HG03139 (cell line): ENCODE results near the gene REEP3.
A peak's percentile ranks its signal among the peaks of the same experiment; 100 is the strongest.
"Not testable (repeated sequence)": the region's sequence is repeated elsewhere in the genome, so short reads cannot be mapped to it uniquely, and the experiment has no call there.

Experiments
- ATAC-seq: cut with Tn5 transposase; IDR thresholded peaks from one replicate; pipeline ENCODE4 v1.9.1; 2021; ENCODE audit not compliant: unreplicated experiment

Gene REEP3

GRCh38 chr10:63520500-63521415 lies at the start of gene REEP3:
Gene REEP3, plus strand, starts transcription at chr10:63521401. Its CDS starts 145 bp downstream, at chr10:63521546.
- peak; percentile 76 for ATAC-seq

- no peak for ATAC-seq
Observed at GRCh38 chr10:63474488-63474887, 46.7 kb upstream of the REEP3 start.

GRCh38 chr10:63477927-63478326 lies 43.3 kb upstream of the REEP3 start:
- no peak for ATAC-seq

GRCh38 chr10:63478564-63478963 lies 42.6 kb upstream of the REEP3 start:
- no peak for ATAC-seq

GRCh38 chr10:63480237-63480636 lies 41.0 kb upstream of the REEP3 start:
- ATAC-seq, result no peak

- no peak for ATAC-seq
Observed at GRCh38 chr10:63481815-63482421, 39.3 kb upstream of the REEP3 start.

GRCh38 chr10:63483983-63484382 lies 37.2 kb upstream of the REEP3 start:
- ATAC-seq, result no peak

GRCh38 chr10:63487990-63488389 lies 33.2 kb upstream of the REEP3 start:
- no peak for ATAC-seq

GRCh38 chr10:63489838-63490237 lies 31.4 kb upstream of the REEP3 start:
- ATAC-seq, result no peak

- no peak for ATAC-seq
Observed at GRCh38 chr10:63491588-63492316, 29.4 kb upstream of the REEP3 start.

- not testable (repeated sequence) for ATAC-seq
Observed at GRCh38 chr10:63492317-63492690, 28.9 kb upstream of the REEP3 start.

GRCh38 chr10:63493004-63493403 lies 28.2 kb upstream of the REEP3 start:
- ATAC-seq, result no peak

GRCh38 chr10:63494951-63495350 lies 26.2 kb upstream of the REEP3 start:
- no peak for ATAC-seq

- no peak for ATAC-seq
Observed at GRCh38 chr10:63496561-63496960, 24.6 kb upstream of the REEP3 start.

- no peak for ATAC-seq
Observed at GRCh38 chr10:63497321-63497720, 23.9 kb upstream of the REEP3 start.

- ATAC-seq, result no peak
Observed at GRCh38 chr10:63498665-63499064, 22.5 kb upstream of the REEP3 start.

- ATAC-seq, result not testable (repeated sequence)
Observed at GRCh38 chr10:63500551-63500950, 20.6 kb upstream of the REEP3 start.

GRCh38 chr10:63501954-63502353 lies 19.2 kb upstream of the REEP3 start:
- no peak for ATAC-seq

GRCh38 chr10:63502832-63503231 lies 18.4 kb upstream of the REEP3 start:
- ATAC-seq, result no peak

- no peak for ATAC-seq
Observed at GRCh38 chr10:63503395-63503794, 17.8 kb upstream of the REEP3 start.

- no peak for ATAC-seq
Observed at GRCh38 chr10:63504145-63504881, 16.9 kb upstream of the REEP3 start.
